ENCODE data around the gene CLEC2D.
"Not testable (repeated sequence)": the region's sequence is repeated elsewhere in the genome, so short reads cannot be mapped to it uniquely, and the experiment has no call there.

The CLEC2D gene

GRCh38 chr12:9642606-9643265 lies 26.8 kb upstream of the CLEC2D start:
- no peak for TF ChIP-seq CTCF (IDR thresholded peaks at IDR 0.05; ENCODE audit: insufficient read depth, low read length, poor library complexity, severe bottlenecking)
- Histone ChIP-seq H3K4me3 (replicated peaks; ENCODE audit: low read depth, low read length) (no peak overlapping the region), H3K36me3 (ENCODE audit: control insufficient read depth, insufficient read depth, low read length) (no peaks in the 10 kb centered on the region), H3K27me3 (replicated peaks; ENCODE audit: control insufficient read depth, insufficient read depth, low read length) (no peaks in the 10 kb centered on the region)
- no peak for DNase-seq (ENCODE audit: extremely low read depth, insufficient read length)

- Histone ChIP-seq H3K27me3 (replicated peaks; ENCODE audit: control insufficient read depth, insufficient read depth, low read length) (no peaks in the 10 kb centered on the region), H3K4me3 (replicated peaks; ENCODE audit: low read depth, low read length) (no peak overlapping the region), H3K36me3 (ENCODE audit: control insufficient read depth, insufficient read depth, low read length) (no peaks in the 10 kb centered on the region)
- no peak for TF ChIP-seq CTCF (IDR thresholded peaks at IDR 0.05; ENCODE audit: insufficient read depth, low read length, poor library complexity, severe bottlenecking)
- DNase-seq (ENCODE audit: extremely low read depth, insufficient read length) = no peak
These were observed 26.2 kb upstream of the CLEC2D start for GRCh38 chr12:9643266-9643660.

DNA sequence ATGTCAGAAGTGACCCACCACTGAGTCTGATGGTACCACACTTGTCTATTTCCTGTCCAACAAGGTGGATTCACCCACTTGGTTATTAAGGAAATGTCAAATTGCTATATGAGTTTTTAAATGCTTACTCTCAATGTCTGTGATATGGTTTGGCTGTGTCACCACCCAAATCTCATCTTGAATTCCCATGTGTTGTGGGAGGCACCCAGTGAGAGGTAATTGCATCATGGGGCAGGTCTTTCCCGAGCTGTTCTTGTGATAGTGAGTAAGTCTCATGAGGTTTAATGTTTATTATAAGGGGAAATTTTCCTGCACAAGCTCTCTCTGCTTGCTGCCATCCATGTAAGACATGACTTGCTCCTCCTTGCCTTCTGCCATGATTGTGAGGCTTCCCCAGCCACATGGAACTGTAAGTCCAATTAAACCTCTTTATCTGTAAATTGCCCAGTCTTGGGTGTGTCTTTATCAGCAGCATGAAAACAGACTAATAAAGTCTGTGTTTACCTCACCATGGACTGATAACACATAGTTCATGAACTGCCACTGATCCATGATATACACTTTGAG lies 24.4 kb upstream of the CLEC2D start:
- H3K36me3 ChIP-seq (ENCODE audit: control insufficient read depth, insufficient read depth, low read length); DNase-seq (ENCODE audit: extremely low read depth, insufficient read length); H3K27me3 ChIP-seq (replicated peaks; ENCODE audit: control insufficient read depth, insufficient read depth, low read length); H3K4me3 ChIP-seq (replicated peaks; ENCODE audit: low read depth, low read length): not testable (repeated sequence)

GRCh38 chr12:9646794-9647781 lies 22.4 kb upstream of the CLEC2D start:
- DNase-seq (ENCODE audit: extremely low read depth, insufficient read length) = no peak
- peak overlapping the region; percentile 67 for H3K4me3 ChIP-seq (replicated peaks; ENCODE audit: low read depth, low read length)
- no peaks in the 10 kb centered on the region for H3K27me3 ChIP-seq (replicated peaks; ENCODE audit: control insufficient read depth, insufficient read depth, low read length)
- H3K36me3 ChIP-seq (ENCODE audit: control insufficient read depth, insufficient read depth, low read length) = no peaks in the 10 kb centered on the region
- TF ChIP-seq CTCF (IDR thresholded peaks at IDR 0.05; ENCODE audit: insufficient read depth, low read length, poor library complexity, severe bottlenecking) = no peak

GRCh38 chr12:9647825-9648700 lies 21.4 kb upstream of the CLEC2D start:
- TF ChIP-seq CTCF (IDR thresholded peaks at IDR 0.05; ENCODE audit: insufficient read depth, low read length, poor library complexity, severe bottlenecking) = no peak
- Histone ChIP-seq H3K27me3 (replicated peaks; ENCODE audit: control insufficient read depth, insufficient read depth, low read length) (no peaks in the 10 kb centered on the region), H3K36me3 (ENCODE audit: control insufficient read depth, insufficient read depth, low read length) (no peaks in the 10 kb centered on the region), H3K4me3 (replicated peaks; ENCODE audit: low read depth, low read length) (peak overlapping the region; percentile 67)
- peak; percentile 95 for DNase-seq (ENCODE audit: extremely low read depth, insufficient read length)

All from GM06990 (cell line).